Adrenal gland (tissue), 12 donors: Measurements from ENCODE around the gene SLC26A6. TPM values are rescaled to one million over a fixed set of nuclear protein-coding genes. Genes with fewer than 3 reads are reported as not detected.

ENCODE experiments used
- DNase-seq, 7 donors: peaks; one replicate each; pipeline ENCODE4 v3.0.0-alpha.2; 2019 to 2020
- H3K27ac ChIP-seq, 5 donors: fragments of 200-600 bp; sonication (generic) in 4 of 5; 1 replicate in 3 of 5; 2 replicates in 2 of 5; pipeline versions ENCODE4 v1.5.1 to v1.8.0; 2016 to 2020; ENCODE audit warnings: mild to moderate bottlenecking in 1 of 5
- H3K27me3 ChIP-seq: fragments of 200-600 bp; 2 replicates; pipeline ENCODE4 v1.8.0; 2021
- H3K36me3 ChIP-seq, 2 donors: fragments of 200-600 bp; replicated peaks in 1 of 2; 1 replicate in 1 of 2; 2 replicates in 1 of 2; pipeline versions ENCODE4 v1.5.1 to v1.8.0; 2018 to 2022
- H3K4me1 ChIP-seq, 2 donors: fragments of 200-600 bp; replicated peaks in 1 of 2; 1 replicate in 1 of 2; 2 replicates in 1 of 2; pipeline versions ENCODE4 v1.5.1 to v1.8.0; 2018 to 2021
- H3K4me3 ChIP-seq, 4 donors: fragments of 200-600 bp; sonication (generic) in 3 of 4; one replicate each; pipeline ENCODE4 v1.5.1; 2016 to 2018
- H3K9me3 ChIP-seq, 3 donors: fragments of 200-600 bp; sonication (generic) in 1 of 3; replicated peaks in 1 of 3; 1 replicate in 2 of 3; 2 replicates in 1 of 3; pipeline versions ENCODE4 v1.5.1 to v1.8.0; 2016 to 2021
- POLR2A ChIP-seq, 2 donors: fragments of 450-650 bp; IDR thresholded peaks; one replicate each; pipeline ENCODE4 v1.6.1; 2017; ENCODE audit warnings: antibody characterized with exemption in 2 of 2, mild to moderate bottlenecking in 2 of 2, moderate library complexity in 1 of 2
- WGBS, 4 donors: extraction: QIAGEN DNeasy Blood & Tissue Kit in 2 of 4; methylation state at CpG; one replicate each; pipeline versions ENCODE4 v1.1.5 to v1.1.7; 2013 to 2017; 5-methylcytosine and 5-hydroxymethylcytosine counted together
- intact Hi-C, 2 donors: fragments of 100-400 bp; cut with DNase I; formaldehyde crosslinking; loops; one replicate each; pipeline versions ENCODE4 v1.14.1 to v1.15.0; 2022 to 2023
- polyA plus RNA-seq, 3 donors: library from polyadenylated mRNA; stranded (reverse); fragments of 200-250 nt in 2 of 3; fragments of 350-450 nt in 1 of 3; fragmentation: Illumina TruSeq in 1 of 3; extraction: RNeasy Lipid Tissue Mini Kit (QIAGEN cat#74804) in 1 of 3; gene quantifications; one replicate each; pipeline ENCODE4 v1.2.3, GENCODE V29; 2013 to 2014
- total RNA-seq, 9 donors: library from RNA; depleted of rRNA in 4 of 9; stranded (reverse); fragments of >200 nt in 4 of 9; fragments of 120-200 nt in 1 of 9; fragmentation: NEBNext Ultra II Directional in 1 of 9; extraction: Animal tissue kit (Norgen Biotek cat#: 25700) in 1 of 9; gene quantifications; one replicate each; pipeline versions ENCODE4 v1.1.0 to v1.2.4, GENCODE V29; 2013 to 2023
- TF ChIP-seq, protein P1 (sequence below), 6 experiments: fragments of 450-650 bp in 4 of 6; fragments of 200-600 bp in 2 of 6; sonication (generic) in 1 of 6; IDR thresholded peaks; 1 replicate in 5 of 6; 2 replicates in 1 of 6; pipeline versions ENCODE4 v1.5.1 to v1.8.0; 2016 to 2021; ENCODE audit warnings: antibody characterized with exemption in 6 of 6, mild to moderate bottlenecking in 2 of 6, moderate library complexity in 1 of 6
- donor health status: healthy with polysubstance abuse.
- donor health status: Bipolar disorder and iron deficiency.
- donor health status: DM: yes; HTN: yes; CAD: no.
- donor health status: DM: no; HTN: no; CAD: no.
- donor health status: DM: no; HTN: no; CAD: no.
- donor health status: DM: yes; HTN: yes; CAD: no.

Gene SLC26A6
- total and polyA plus RNA-seq, 12 donors, result 7.8 to 47.2 (median 17.6) TPM

DNA sequence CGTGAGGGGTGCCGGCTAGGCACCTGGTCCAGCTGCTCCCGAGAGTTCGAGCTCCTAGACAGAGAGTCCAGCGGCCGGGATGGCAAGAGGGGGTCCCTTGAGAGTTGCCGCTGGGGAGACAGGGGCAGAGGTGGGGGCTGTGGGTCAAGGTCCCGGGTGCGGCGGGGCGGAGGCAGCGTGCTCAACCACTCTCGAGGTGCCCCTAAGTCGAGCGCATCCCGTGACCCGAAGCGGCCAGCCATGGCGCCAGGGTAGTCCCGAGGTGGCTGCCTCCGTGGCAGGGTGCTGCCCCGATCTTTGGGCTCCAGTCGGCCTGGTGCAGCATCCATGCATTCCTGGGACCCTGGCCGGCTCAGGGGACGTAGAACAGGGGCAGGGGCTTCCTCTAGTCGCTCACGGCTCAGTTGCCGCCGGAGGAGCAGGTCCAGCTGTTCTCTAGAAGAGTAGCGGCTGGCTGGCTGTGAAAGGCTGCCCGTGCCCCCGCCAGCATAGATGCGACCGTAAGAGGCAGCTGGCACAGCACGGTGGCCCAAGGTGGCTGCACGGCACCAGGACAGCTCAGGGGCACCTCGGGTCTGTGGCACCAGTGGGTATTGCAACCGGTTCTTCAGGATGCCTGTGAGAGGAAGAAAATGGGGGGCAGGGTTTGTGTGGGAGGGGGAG lies 4.8 kb upstream of the SLC26A6 start:
- intact Hi-C loops, result no loop called here

DNA sequence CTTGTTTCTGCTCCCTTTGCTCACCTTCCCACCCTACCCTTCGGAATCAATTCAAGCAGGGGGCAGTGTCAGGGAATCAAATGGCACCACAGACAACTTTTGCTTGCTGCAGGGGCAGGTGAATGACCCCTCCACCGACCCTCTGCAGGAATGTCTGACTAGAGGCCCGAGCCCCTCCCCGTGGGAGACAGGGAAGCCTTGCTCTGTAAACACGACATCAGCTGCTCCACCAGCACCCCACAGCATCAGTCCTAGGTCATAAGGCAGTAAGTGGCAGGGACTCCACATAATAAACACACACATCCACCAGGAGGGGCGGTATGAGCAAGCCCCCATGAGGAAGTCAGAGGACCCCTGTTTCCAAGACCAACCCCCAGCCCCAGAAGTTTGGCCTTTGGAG lies 2.0 kb upstream of the SLC26A6 start:
- Histone ChIP-seq H3K4me1 (peaks cover 13 to 24% of the 10 kb centered on the region in 2 donors), H3K27ac (no peak overlapping the region), H3K9me3 (no peaks in the 10 kb centered on the region), H3K27me3 (no peaks in the 10 kb centered on the region), H3K36me3 (peaks cover 0 to 13% of the 10 kb centered on the region in 2 donors), H3K4me3 (no peak overlapping the region)
- intact Hi-C loops, result no loop called here
- 59 to 71% (median 69%) methylated on average over 4 to 6 of the region's 6 CpGs for WGBS, 4 donors
- no peak for DNase-seq
- TF ChIP-seq, protein P1, sequence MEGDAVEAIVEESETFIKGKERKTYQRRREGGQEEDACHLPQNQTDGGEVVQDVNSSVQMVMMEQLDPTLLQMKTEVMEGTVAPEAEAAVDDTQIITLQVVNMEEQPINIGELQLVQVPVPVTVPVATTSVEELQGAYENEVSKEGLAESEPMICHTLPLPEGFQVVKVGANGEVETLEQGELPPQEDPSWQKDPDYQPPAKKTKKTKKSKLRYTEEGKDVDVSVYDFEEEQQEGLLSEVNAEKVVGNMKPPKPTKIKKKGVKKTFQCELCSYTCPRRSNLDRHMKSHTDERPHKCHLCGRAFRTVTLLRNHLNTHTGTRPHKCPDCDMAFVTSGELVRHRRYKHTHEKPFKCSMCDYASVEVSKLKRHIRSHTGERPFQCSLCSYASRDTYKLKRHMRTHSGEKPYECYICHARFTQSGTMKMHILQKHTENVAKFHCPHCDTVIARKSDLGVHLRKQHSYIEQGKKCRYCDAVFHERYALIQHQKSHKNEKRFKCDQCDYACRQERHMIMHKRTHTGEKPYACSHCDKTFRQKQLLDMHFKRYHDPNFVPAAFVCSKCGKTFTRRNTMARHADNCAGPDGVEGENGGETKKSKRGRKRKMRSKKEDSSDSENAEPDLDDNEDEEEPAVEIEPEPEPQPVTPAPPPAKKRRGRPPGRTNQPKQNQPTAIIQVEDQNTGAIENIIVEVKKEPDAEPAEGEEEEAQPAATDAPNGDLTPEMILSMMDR (IDR thresholded peaks at IDR 0.05), result no peak
- TF ChIP-seq POLR2A (IDR thresholded peaks at IDR 0.05), result no peak

More for the DNA sequence above, 4.8 kb upstream of the SLC26A6 start:
- Histone ChIP-seq H3K4me1 (peaks cover 8 to 14% of the 10 kb centered on the region in 2 donors), H3K27me3 (no peaks in the 10 kb centered on the region), H3K4me3 (no peak overlapping the region), H3K36me3 (no peaks in the 10 kb centered on the region), H3K27ac (no peak overlapping the region), H3K9me3 (no peaks in the 10 kb centered on the region)
- DNase-seq, result no peak
- TF ChIP-seq, protein P1 (IDR thresholded peaks at IDR 0.05), result no peak
- no peak for TF ChIP-seq POLR2A (IDR thresholded peaks at IDR 0.05)
- 84 to 89% (median 87%) methylated on average over 19 to 38 of the region's 38 CpGs for WGBS, 4 donors

DNA sequence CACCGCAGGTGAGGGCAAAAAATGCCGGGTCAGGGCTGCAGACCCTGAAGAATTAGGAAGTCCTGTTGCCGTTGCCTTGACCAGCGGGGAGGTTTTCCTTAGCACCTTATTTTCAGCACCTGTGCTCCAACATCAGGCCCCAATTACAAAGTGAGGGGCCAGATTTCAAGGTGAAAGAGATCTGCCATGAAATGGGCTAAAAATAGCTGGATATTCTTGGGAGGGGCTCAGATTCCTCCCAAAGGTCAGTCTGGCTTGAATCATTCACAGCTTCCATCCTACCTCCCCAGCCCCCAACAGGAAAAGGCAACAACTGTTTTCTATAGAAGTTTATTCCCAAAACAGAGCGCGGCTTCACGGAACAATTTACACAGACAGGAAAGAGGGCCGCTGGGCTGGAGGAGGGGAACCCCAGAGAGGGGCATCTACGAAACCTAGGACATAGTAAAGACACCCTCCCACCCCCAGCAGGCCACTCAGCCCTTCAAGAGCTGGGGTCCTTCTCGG lies 941 bp upstream of the SLC26A6 start:
- TF ChIP-seq POLR2A (IDR thresholded peaks at IDR 0.05), result no peak
- TF ChIP-seq, protein P1 (IDR thresholded peaks at IDR 0.05), result no peak
- peak overlapping the region in 3 of 5 donors; percentile 77 to 88 (median 79) for H3K27ac ChIP-seq
- DNase-seq, result no peak
- WGBS, 4 donors, result 33 to 43% (median 37%) methylated on average over 9 to 10 of the region's 10 CpGs
- peak overlapping the region in 3 of 4 donors; percentile 48 to 90 (median 89) for H3K4me3 ChIP-seq
- H3K9me3 ChIP-seq, result no peaks in the 10 kb centered on the region
- intact Hi-C loops, result no loop called here
- H3K4me1 ChIP-seq, result peaks cover 13 to 24% of the 10 kb centered on the region in 2 donors
- H3K27me3 ChIP-seq, result no peaks in the 10 kb centered on the region
- H3K36me3 ChIP-seq, result peaks cover 0 to 15% of the 10 kb centered on the region in 2 donors

DNA sequence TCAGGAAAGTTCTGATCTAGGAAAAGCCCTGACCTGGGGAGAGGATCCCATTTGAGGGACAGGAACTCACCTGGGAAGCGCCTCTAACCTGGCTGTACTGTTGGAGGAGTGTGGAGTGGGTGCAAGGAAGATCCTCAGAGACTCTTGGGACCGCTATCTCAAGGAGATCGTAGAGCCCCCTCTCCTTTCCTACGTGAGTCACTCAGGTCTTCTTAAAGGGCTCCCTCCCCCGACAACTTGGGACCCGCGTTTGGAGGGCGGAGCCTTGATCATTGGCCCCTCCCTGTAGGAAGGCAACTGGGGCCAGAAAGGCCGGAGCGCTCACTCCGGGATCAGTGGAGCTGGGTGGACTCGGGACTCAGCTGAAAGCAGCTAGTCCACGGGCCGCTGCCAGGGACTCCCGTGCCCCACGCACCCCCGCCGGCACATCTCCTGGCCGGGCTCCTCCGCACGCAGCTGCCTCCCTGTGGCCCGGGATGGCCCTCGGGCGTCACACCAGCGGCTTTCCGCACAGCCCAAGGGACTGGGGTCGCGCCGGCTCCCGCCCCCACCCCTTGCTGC lies 520 bp downstream of the SLC26A6 start:
- peak; percentile 44 to 73 (median 60) for DNase-seq
- intact Hi-C loops, result no loop called here
- TF ChIP-seq, protein P1 (IDR thresholded peaks at IDR 0.05), result no peak
- no peak for TF ChIP-seq POLR2A (IDR thresholded peaks at IDR 0.05)
- Histone ChIP-seq H3K27me3 (no peaks in the 10 kb centered on the region), H3K9me3 (no peaks in the 10 kb centered on the region), H3K27ac (peak overlapping the region in 4 of 5 donors; percentile 65 to 88 (median 78)), H3K4me3 (peak overlapping the region; percentile 71 to 90 (median 80)), H3K4me1 (peaks cover 13 to 24% of the 10 kb centered on the region in 2 donors), H3K36me3 (peaks cover 0 to 17% of the 10 kb centered on the region in 2 donors)
- WGBS, 4 donors, result 3 to 28% (median 7%) methylated on average over 4 to 30 of the region's 30 CpGs
